ENCODE results near the gene FGFBP1. TPM values are rescaled to one million over a fixed set of nuclear protein-coding genes. Genes with fewer than 3 reads are reported as not detected.
A peak's percentile ranks its signal among the peaks of the same experiment; 100 is the strongest.

FGFBP1 gene
- total and polyA plus RNA-seq, 12 donors = 0.13 TPM; not detected in 11

- WGBS, 2 donors = 86 to 90% methylated on average over 3 of the region's 3 CpGs
- intact Hi-C loops (cut with DNase I) = loop anchor here in 9 of 10 donors (1.0 to 5.0 kb wide), 12 partner anchors 73 to 478 kb away; no protein-coding TSS in a partner anchor
- DNase-seq = no peak
- no peaks in the 10 kb centered on the region for H3K36me3 ChIP-seq
- H3K4me1 ChIP-seq = peaks cover 0 to 5% (median 0%) of the 10 kb centered on the region in 9 donors
- no peaks in the 10 kb centered on the region for H3K9me3 ChIP-seq
- no peak overlapping the region for H3K4me3 ChIP-seq
- ATAC-seq = peak in 2 of 8 donors; percentile 19 to 30
- TF ChIP-seq, protein P1, sequence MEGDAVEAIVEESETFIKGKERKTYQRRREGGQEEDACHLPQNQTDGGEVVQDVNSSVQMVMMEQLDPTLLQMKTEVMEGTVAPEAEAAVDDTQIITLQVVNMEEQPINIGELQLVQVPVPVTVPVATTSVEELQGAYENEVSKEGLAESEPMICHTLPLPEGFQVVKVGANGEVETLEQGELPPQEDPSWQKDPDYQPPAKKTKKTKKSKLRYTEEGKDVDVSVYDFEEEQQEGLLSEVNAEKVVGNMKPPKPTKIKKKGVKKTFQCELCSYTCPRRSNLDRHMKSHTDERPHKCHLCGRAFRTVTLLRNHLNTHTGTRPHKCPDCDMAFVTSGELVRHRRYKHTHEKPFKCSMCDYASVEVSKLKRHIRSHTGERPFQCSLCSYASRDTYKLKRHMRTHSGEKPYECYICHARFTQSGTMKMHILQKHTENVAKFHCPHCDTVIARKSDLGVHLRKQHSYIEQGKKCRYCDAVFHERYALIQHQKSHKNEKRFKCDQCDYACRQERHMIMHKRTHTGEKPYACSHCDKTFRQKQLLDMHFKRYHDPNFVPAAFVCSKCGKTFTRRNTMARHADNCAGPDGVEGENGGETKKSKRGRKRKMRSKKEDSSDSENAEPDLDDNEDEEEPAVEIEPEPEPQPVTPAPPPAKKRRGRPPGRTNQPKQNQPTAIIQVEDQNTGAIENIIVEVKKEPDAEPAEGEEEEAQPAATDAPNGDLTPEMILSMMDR (IDR thresholded peaks at IDR 0.05) = no peak
- no peak overlapping the region for H3K27ac ChIP-seq
- H3K27me3 ChIP-seq = no peaks in the 10 kb centered on the region
These were observed 17.1 kb upstream of the FGFBP1 start for GRCh38 chr4:15955670-15956069.

- H3K4me3 ChIP-seq = no peak overlapping the region
- DNase-seq (no peak), ATAC-seq (no peak)
- no peaks in the 10 kb centered on the region for H3K9me3 ChIP-seq
- TF ChIP-seq, protein P1 (IDR thresholded peaks at IDR 0.05) = no peak
- H3K36me3 ChIP-seq = no peaks in the 10 kb centered on the region
- peaks cover 0 to 5% (median 0%) of the 10 kb centered on the region in 9 donors for H3K4me1 ChIP-seq
- intact Hi-C loops (cut with DNase I) = loop anchor here in 1 of 10 donors (5.0 kb wide), 2 partner anchors 146 to 226 kb away; no protein-coding TSS in a partner anchor
- H3K27me3 ChIP-seq = no peaks in the 10 kb centered on the region
- 96 to 97% methylated on average over 5 of the region's 5 CpGs for WGBS, 2 donors
- no peak overlapping the region for H3K27ac ChIP-seq
These were observed 15.1 kb upstream of the FGFBP1 start for GRCh38 chr4:15953625-15954024.

- Histone ChIP-seq H3K36me3 (no peaks in the 10 kb centered on the region), H3K9me3 (no peaks in the 10 kb centered on the region), H3K4me3 (no peak overlapping the region), H3K27me3 (peaks cover 0 to 4% (median 0%) of the 10 kb centered on the region in 7 donors), H3K27ac (no peak overlapping the region), H3K4me1 (peaks cover 0 to 5% (median 0%) of the 10 kb centered on the region in 9 donors)
- DNase-seq (no peak), ATAC-seq (no peak)
- intact Hi-C loops (cut with DNase I) = loop anchor here in 1 of 10 donors (5.0 kb wide), 2 partner anchors 144 to 224 kb away; no protein-coding TSS in a partner anchor
- TF ChIP-seq, protein P1 (IDR thresholded peaks at IDR 0.05) = no peak
These were observed 13.2 kb upstream of the FGFBP1 start for GRCh38 chr4:15951781-15952180.

- DNase-seq (no peak), ATAC-seq (no peak)
- peaks cover 0 to 13% (median 0%) of the 10 kb centered on the region in 7 donors for H3K27me3 ChIP-seq
- H3K36me3 ChIP-seq = no peaks in the 10 kb centered on the region
- 87 to 90% methylated on average over 9 of the region's 9 CpGs for WGBS, 2 donors
- H3K4me3 ChIP-seq = no peak overlapping the region
- H3K9me3 ChIP-seq = no peaks in the 10 kb centered on the region
- no peak overlapping the region for H3K27ac ChIP-seq
- intact Hi-C loops (cut with DNase I) = no loop called here
- no peaks in the 10 kb centered on the region for H3K4me1 ChIP-seq
- TF ChIP-seq, protein P1 (IDR thresholded peaks at IDR 0.05) = no peak
These were observed 10.3 kb upstream of the FGFBP1 start for GRCh38 chr4:15948826-15949225.
